IPS-18a (cell line): ENCODE measurements around the gene TMEM245.

Experiments used
- H3K27ac ChIP-seq: one replicate; pipeline ENCODE4 v1.5.1; 2013; ENCODE audit warnings: low read length
- H3K27me3 ChIP-seq: one replicate; pipeline ENCODE4 v1.6.1; 2013; ENCODE audit warnings: mild to moderate bottlenecking, low read length; ENCODE audit not compliant: control insufficient read depth, insufficient read depth
- H3K36me3 ChIP-seq: one replicate; pipeline ENCODE4 v1.6.1; 2013; ENCODE audit warnings: low read depth, low read length; ENCODE audit not compliant: control insufficient read depth
- H3K4me1 ChIP-seq: one replicate; pipeline ENCODE4 v1.6.1; 2013; ENCODE audit warnings: low read depth, low read length; ENCODE audit not compliant: control insufficient read depth
- H3K4me3 ChIP-seq: one replicate; pipeline ENCODE4 v1.5.1; 2013; ENCODE audit warnings: low read length
- H3K9ac ChIP-seq: one replicate; pipeline ENCODE4 v1.6.1; 2013; ENCODE audit warnings: mild to moderate bottlenecking, low read length, moderate library complexity
- H3K9me3 ChIP-seq: one replicate; pipeline ENCODE4 v1.6.1; 2013; ENCODE audit warnings: low read depth, low read length; ENCODE audit not compliant: control insufficient read depth

Gene TMEM245

GRCh38 chr9:109156708-109157107 is 37.0 kb upstream of the TMEM245 start:
- Histone ChIP-seq H3K9ac (no peak overlapping the region), H3K4me3 (no peak overlapping the region), H3K9me3 (peaks cover 7% of the 10 kb centered on the region), H3K27me3 (no peaks in the 10 kb centered on the region), H3K4me1 (no peaks in the 10 kb centered on the region), H3K36me3 (no peaks in the 10 kb centered on the region), H3K27ac (no peak overlapping the region)

- H3K27me3 ChIP-seq = no peaks in the 10 kb centered on the region
- H3K4me1 ChIP-seq = no peaks in the 10 kb centered on the region
Observed at GRCh38 chr9:109150925-109151545, 31.3 kb upstream of the TMEM245 start.

GRCh38 chr9:109149722-109150121 is 30.0 kb upstream of the TMEM245 start:
- H3K27me3 ChIP-seq = no peaks in the 10 kb centered on the region
- no peak overlapping the region for H3K27ac ChIP-seq
- no peak overlapping the region for H3K4me3 ChIP-seq
- no peaks in the 10 kb centered on the region for H3K4me1 ChIP-seq
- H3K9me3 ChIP-seq = peaks cover 7% of the 10 kb centered on the region
- no peaks in the 10 kb centered on the region for H3K36me3 ChIP-seq
- H3K9ac ChIP-seq = no peak overlapping the region

More at GRCh38 chr9:109150925-109151545, 31.3 kb upstream of the TMEM245 start:
- H3K9ac ChIP-seq = no peak overlapping the region
- no peak overlapping the region for H3K4me3 ChIP-seq
- no peak overlapping the region for H3K27ac ChIP-seq
- peaks cover 7% of the 10 kb centered on the region for H3K9me3 ChIP-seq
- no peaks in the 10 kb centered on the region for H3K36me3 ChIP-seq

- H3K9me3 ChIP-seq = peaks cover 7% of the 10 kb centered on the region
- no peaks in the 10 kb centered on the region for H3K4me1 ChIP-seq
- H3K27ac ChIP-seq = no peak overlapping the region
- H3K27me3 ChIP-seq = no peaks in the 10 kb centered on the region
- no peak overlapping the region for H3K4me3 ChIP-seq
- no peak overlapping the region for H3K9ac ChIP-seq
- no peaks in the 10 kb centered on the region for H3K36me3 ChIP-seq
Observed at GRCh38 chr9:109149089-109149488, 29.3 kb upstream of the TMEM245 start.

GRCh38 chr9:109145051-109145450 is 25.3 kb upstream of the TMEM245 start:
- H3K4me1 ChIP-seq = no peaks in the 10 kb centered on the region
- no peaks in the 10 kb centered on the region for H3K27me3 ChIP-seq
- H3K27ac ChIP-seq = no peak overlapping the region
- no peaks in the 10 kb centered on the region for H3K9me3 ChIP-seq
- H3K36me3 ChIP-seq = no peaks in the 10 kb centered on the region
- no peak overlapping the region for H3K4me3 ChIP-seq
- H3K9ac ChIP-seq = no peak overlapping the region

GRCh38 chr9:109143881-109144562 is 24.3 kb upstream of the TMEM245 start:
- H3K27ac ChIP-seq = no peak overlapping the region
- H3K9ac ChIP-seq = no peak overlapping the region
- no peaks in the 10 kb centered on the region for H3K36me3 ChIP-seq
- H3K4me3 ChIP-seq = no peak overlapping the region
- H3K9me3 ChIP-seq = no peaks in the 10 kb centered on the region
- no peaks in the 10 kb centered on the region for H3K27me3 ChIP-seq
- H3K4me1 ChIP-seq = no peaks in the 10 kb centered on the region

GRCh38 chr9:109141375-109141774 is 21.6 kb upstream of the TMEM245 start:
- H3K9me3 ChIP-seq = no peaks in the 10 kb centered on the region
- no peaks in the 10 kb centered on the region for H3K27me3 ChIP-seq
- H3K27ac ChIP-seq = no peak overlapping the region
- H3K9ac ChIP-seq = no peak overlapping the region
- H3K4me1 ChIP-seq = no peaks in the 10 kb centered on the region
- no peaks in the 10 kb centered on the region for H3K36me3 ChIP-seq
- no peak overlapping the region for H3K4me3 ChIP-seq

- Histone ChIP-seq H3K4me3 (no peak overlapping the region), H3K27ac (no peak overlapping the region), H3K9ac (no peak overlapping the region)
Observed at GRCh38 chr9:109139851-109140250, 20.1 kb upstream of the TMEM245 start.

GRCh38 chr9:109138421-109138820 is 18.7 kb upstream of the TMEM245 start:
- Histone ChIP-seq H3K9ac (no peak overlapping the region), H3K27me3 (no peaks in the 10 kb centered on the region), H3K36me3 (no peaks in the 10 kb centered on the region)

More at GRCh38 chr9:109139851-109140250, 20.1 kb upstream of the TMEM245 start:
- Histone ChIP-seq H3K9me3 (no peaks in the 10 kb centered on the region), H3K4me1 (no peaks in the 10 kb centered on the region), H3K36me3 (no peaks in the 10 kb centered on the region), H3K27me3 (no peaks in the 10 kb centered on the region)

GRCh38 chr9:109134167-109134578 is 14.4 kb upstream of the TMEM245 start:
- H3K27ac ChIP-seq = no peak overlapping the region
- H3K9me3 ChIP-seq = no peaks in the 10 kb centered on the region
- no peaks in the 10 kb centered on the region for H3K27me3 ChIP-seq
- no peak overlapping the region for H3K9ac ChIP-seq
- no peaks in the 10 kb centered on the region for H3K4me1 ChIP-seq
- no peak overlapping the region for H3K4me3 ChIP-seq
- H3K36me3 ChIP-seq = no peaks in the 10 kb centered on the region

More at GRCh38 chr9:109138421-109138820, 18.7 kb upstream of the TMEM245 start:
- Histone ChIP-seq H3K4me3 (no peak overlapping the region), H3K4me1 (no peaks in the 10 kb centered on the region), H3K9me3 (no peaks in the 10 kb centered on the region), H3K27ac (no peak overlapping the region)

- no peaks in the 10 kb centered on the region for H3K36me3 ChIP-seq
- H3K4me3 ChIP-seq = no peak overlapping the region
- no peaks in the 10 kb centered on the region for H3K27me3 ChIP-seq
- no peaks in the 10 kb centered on the region for H3K9me3 ChIP-seq
- H3K27ac ChIP-seq = no peak overlapping the region
- no peak overlapping the region for H3K9ac ChIP-seq
- no peaks in the 10 kb centered on the region for H3K4me1 ChIP-seq
Observed at GRCh38 chr9:109133533-109133932, 13.8 kb upstream of the TMEM245 start.

- Histone ChIP-seq H3K9ac (no peak overlapping the region), H3K27me3 (no peaks in the 10 kb centered on the region), H3K4me1 (no peaks in the 10 kb centered on the region), H3K36me3 (no peaks in the 10 kb centered on the region), H3K4me3 (no peak overlapping the region), H3K9me3 (no peaks in the 10 kb centered on the region), H3K27ac (no peak overlapping the region)
Observed at GRCh38 chr9:109132567-109133021, 12.8 kb upstream of the TMEM245 start.
